GM12892 (cell line): Measurements from ENCODE around the gene USP40.

Experiments
- POLR2A ChIP-seq: IDR thresholded peaks from 2 replicates; pipeline ENCODE4 v1.6.1; 2011; ENCODE audit warnings: low read depth, low read length, control low read depth
- POLR2AphosphoS5 ChIP-seq: IDR thresholded peaks from 2 replicates; pipeline ENCODE4 v1.6.1; 2011; ENCODE audit warnings: low read depth, low read length, control low read depth
- TAF1 ChIP-seq: IDR thresholded peaks from 2 replicates; pipeline ENCODE4 v1.6.1; 2011; ENCODE audit warnings: low read depth, mild to moderate bottlenecking, control low read depth, low read length, borderline replicate concordance

- no peak for TF ChIP-seq POLR2A
- TF ChIP-seq POLR2AphosphoS5, result no peak
- TF ChIP-seq TAF1, result no peak
These were observed 93.2 kb downstream of the USP40 start for GRCh38 chr2:233473386-233473791.
